ENCODE results near the gene MOXD1. TPM values are rescaled to one million over a fixed set of nuclear protein-coding genes. Genes with fewer than 3 reads are reported as not detected.

Gene MOXD1
- total RNA-seq, 1 donor, result 19.5 TPM

GRCh38 chr6:132388291-132388690 lies 13.0 kb downstream of the MOXD1 start:
- H3K27me3 ChIP-seq (ENCODE audit: insufficient read depth, low read length), result no peaks in the 10 kb centered on the region
- no peaks in the 10 kb centered on the region for H3K9me3 ChIP-seq (ENCODE audit: low read depth, low read length)
- H3K79me2 ChIP-seq (ENCODE audit: insufficient read depth, low read length), result peaks cover 10% of the 10 kb centered on the region
- TF ChIP-seq CTCF (IDR thresholded peaks at IDR 0.05; ENCODE audit: extremely low read depth, low read depth, low read length), result no peak
- H4K20me1 ChIP-seq (ENCODE audit: insufficient read depth, low read length), result no peaks in the 10 kb centered on the region
- H3K4me3 ChIP-seq (ENCODE audit: insufficient read depth, low read length), result no peak overlapping the region
- no peak overlapping the region for H3K4me2 ChIP-seq (ENCODE audit: insufficient read depth, low read length)
- H3K36me3 ChIP-seq (ENCODE audit: insufficient read depth, low read length), result no peaks in the 10 kb centered on the region
- H3K27ac ChIP-seq (ENCODE audit: low read depth, low read length), result no peak overlapping the region
- DNase-seq (ENCODE audit: insufficient read length, low spot score, missing footprints), result no peak
- no peak overlapping the region for H2AFZ ChIP-seq (ENCODE audit: low read length)
- H3K4me1 ChIP-seq (ENCODE audit: insufficient read depth, low read length), result peaks cover 14% of the 10 kb centered on the region

- Histone ChIP-seq H2AFZ (ENCODE audit: low read length) (no peak overlapping the region), H3K27ac (ENCODE audit: low read depth, low read length) (no peak overlapping the region), H3K9me3 (ENCODE audit: low read depth, low read length) (no peaks in the 10 kb centered on the region), H3K36me3 (ENCODE audit: insufficient read depth, low read length) (no peaks in the 10 kb centered on the region), H4K20me1 (ENCODE audit: insufficient read depth, low read length) (no peaks in the 10 kb centered on the region), H3K4me3 (ENCODE audit: insufficient read depth, low read length) (no peak overlapping the region), H3K4me2 (ENCODE audit: insufficient read depth, low read length) (no peak overlapping the region), H3K79me2 (ENCODE audit: insufficient read depth, low read length) (no peaks in the 10 kb centered on the region), H3K4me1 (ENCODE audit: insufficient read depth, low read length) (no peaks in the 10 kb centered on the region), H3K27me3 (ENCODE audit: insufficient read depth, low read length) (no peaks in the 10 kb centered on the region)
- no peak for TF ChIP-seq CTCF (IDR thresholded peaks at IDR 0.05; ENCODE audit: extremely low read depth, low read depth, low read length)
- no peak for DNase-seq (ENCODE audit: insufficient read length, low spot score, missing footprints)
These were observed 18.6 kb downstream of the MOXD1 start for GRCh38 chr6:132382630-132383175.

GRCh38 chr6:132381381-132381780 lies 19.9 kb downstream of the MOXD1 start:
- TF ChIP-seq CTCF (IDR thresholded peaks at IDR 0.05; ENCODE audit: extremely low read depth, low read depth, low read length), result no peak
- no peaks in the 10 kb centered on the region for H3K27me3 ChIP-seq (ENCODE audit: insufficient read depth, low read length)

GRCh38 chr6:132380358-132381029 lies 20.8 kb downstream of the MOXD1 start:
- no peak overlapping the region for H3K4me3 ChIP-seq (ENCODE audit: insufficient read depth, low read length)
- H3K27me3 ChIP-seq (ENCODE audit: insufficient read depth, low read length), result no peaks in the 10 kb centered on the region
- peak overlapping the region; percentile 24 for H3K4me2 ChIP-seq (ENCODE audit: insufficient read depth, low read length)
- H2AFZ ChIP-seq (ENCODE audit: low read length), result no peak overlapping the region
- H3K79me2 ChIP-seq (ENCODE audit: insufficient read depth, low read length), result no peaks in the 10 kb centered on the region
- H3K4me1 ChIP-seq (ENCODE audit: insufficient read depth, low read length), result no peaks in the 10 kb centered on the region
- H3K27ac ChIP-seq (ENCODE audit: low read depth, low read length), result no peak overlapping the region
- no peaks in the 10 kb centered on the region for H4K20me1 ChIP-seq (ENCODE audit: insufficient read depth, low read length)
- H3K9me3 ChIP-seq (ENCODE audit: low read depth, low read length), result no peaks in the 10 kb centered on the region
- TF ChIP-seq CTCF (IDR thresholded peaks at IDR 0.05; ENCODE audit: extremely low read depth, low read depth, low read length), result no peak
- DNase-seq (ENCODE audit: insufficient read length, low spot score, missing footprints), result peak; percentile 11
- H3K36me3 ChIP-seq (ENCODE audit: insufficient read depth, low read length), result no peaks in the 10 kb centered on the region

More at GRCh38 chr6:132381381-132381780, 19.9 kb downstream of the MOXD1 start:
- Histone ChIP-seq H3K36me3 (ENCODE audit: insufficient read depth, low read length) (no peaks in the 10 kb centered on the region), H3K4me3 (ENCODE audit: insufficient read depth, low read length) (no peak overlapping the region), H4K20me1 (ENCODE audit: insufficient read depth, low read length) (no peaks in the 10 kb centered on the region), H2AFZ (ENCODE audit: low read length) (no peak overlapping the region), H3K27ac (ENCODE audit: low read depth, low read length) (no peak overlapping the region), H3K4me1 (ENCODE audit: insufficient read depth, low read length) (no peaks in the 10 kb centered on the region), H3K79me2 (ENCODE audit: insufficient read depth, low read length) (no peaks in the 10 kb centered on the region), H3K9me3 (ENCODE audit: low read depth, low read length) (no peaks in the 10 kb centered on the region), H3K4me2 (ENCODE audit: insufficient read depth, low read length) (no peak overlapping the region)
- no peak for DNase-seq (ENCODE audit: insufficient read length, low spot score, missing footprints)

All from osteoblast (primary cell).